ENCODE measurements around the gene STARD3NL.
"Not testable (repeated sequence)": the region's sequence is repeated elsewhere in the genome, so short reads cannot be mapped to it uniquely, and the experiment has no call there.

STARD3NL gene

DNA sequence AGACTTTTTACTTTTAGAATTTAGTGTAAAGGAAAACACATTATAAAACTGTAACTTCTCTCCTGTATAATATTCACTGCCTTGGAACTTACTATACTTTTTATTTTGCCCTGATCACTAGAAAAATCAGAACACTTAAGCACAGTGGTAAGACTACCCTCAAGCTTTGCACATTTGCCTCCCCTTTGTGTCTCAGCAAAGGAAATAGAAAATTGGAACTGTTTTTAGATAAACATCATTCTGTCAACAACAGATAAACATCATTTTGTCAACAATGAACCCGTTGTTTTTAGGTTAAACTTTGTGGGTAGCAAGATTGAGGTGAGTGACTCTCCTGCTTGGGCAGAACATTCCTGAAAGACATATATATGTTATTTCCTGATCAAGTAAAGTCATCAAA lies 86.6 kb downstream of the STARD3NL start:
- DNase-seq (ENCODE audit: low read depth, low spot score), result not testable (repeated sequence)

DNA sequence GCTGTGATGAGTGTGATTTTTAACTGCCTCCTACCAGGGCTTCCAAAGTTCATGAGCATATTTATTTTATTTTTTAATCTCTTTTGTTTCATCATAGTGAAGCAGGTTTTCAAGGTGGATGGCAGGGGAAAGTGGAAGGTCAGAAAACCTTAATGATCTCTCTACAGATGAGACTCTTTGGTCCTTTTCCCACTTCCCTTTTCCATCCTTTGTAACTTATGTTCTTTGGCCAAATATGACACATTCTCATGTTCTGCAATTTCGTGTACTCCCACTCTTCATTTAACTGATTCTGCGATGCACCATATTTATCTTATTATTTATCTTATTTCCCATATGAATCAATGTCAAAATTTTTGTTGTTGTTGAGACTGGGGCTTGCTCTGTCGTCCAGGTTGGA lies 87.9 kb downstream of the STARD3NL start:
- DNase-seq (ENCODE audit: low read depth, low spot score), result not testable (repeated sequence)

DNA sequence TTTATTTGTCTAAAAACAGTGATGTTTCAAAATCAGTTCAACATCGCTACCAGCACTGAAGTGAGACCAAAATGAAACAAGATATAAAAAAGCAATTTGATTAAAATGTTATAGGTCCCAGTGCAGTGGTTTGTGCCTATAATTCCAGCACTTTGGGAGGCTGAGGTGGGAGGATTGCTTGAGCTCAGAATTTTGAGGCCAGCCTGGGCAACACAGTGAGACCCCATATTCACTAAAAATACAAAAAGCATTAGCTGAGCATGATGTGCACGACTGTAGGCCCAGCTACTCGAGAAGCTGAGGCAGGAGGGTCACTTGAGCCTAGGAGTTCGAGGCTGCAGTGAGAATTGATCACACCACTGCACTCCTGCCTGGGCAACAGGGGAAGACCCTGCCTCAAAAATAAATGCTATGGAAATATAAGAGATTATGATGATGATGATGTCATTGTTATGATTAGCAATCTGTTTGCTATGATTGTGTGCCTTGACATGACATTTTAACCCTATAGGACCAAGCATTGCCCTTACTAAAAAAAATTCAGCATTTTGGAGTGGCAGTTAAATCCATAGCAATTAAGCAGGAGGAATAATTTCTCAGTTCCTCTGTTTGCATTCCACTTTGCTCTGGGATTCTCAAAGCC lies 91.8 kb downstream of the STARD3NL start:
- DNase-seq (ENCODE audit: low read depth, low spot score), result not testable (repeated sequence)

DNA sequence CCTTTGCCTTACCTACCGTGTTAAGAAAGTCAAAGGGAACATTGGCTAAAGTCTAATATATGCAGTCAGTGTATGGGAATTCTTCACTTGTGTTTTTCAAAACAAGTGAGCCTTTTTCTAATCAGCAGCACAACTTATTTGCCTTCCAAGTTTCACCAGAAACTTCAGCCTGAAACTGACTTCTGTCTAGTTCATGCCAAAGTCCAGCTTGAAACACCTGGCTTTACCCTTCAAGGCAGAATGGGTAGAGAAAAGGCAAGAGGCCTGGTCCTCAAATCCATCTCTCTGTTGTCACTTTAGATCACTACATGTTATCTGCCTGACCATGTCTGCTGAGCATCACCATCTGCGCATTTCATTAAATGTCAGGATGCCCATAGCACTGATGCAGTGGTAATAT lies 92.4 kb downstream of the STARD3NL start:
- not testable (repeated sequence) for DNase-seq (ENCODE audit: low read depth, low spot score)

DNA sequence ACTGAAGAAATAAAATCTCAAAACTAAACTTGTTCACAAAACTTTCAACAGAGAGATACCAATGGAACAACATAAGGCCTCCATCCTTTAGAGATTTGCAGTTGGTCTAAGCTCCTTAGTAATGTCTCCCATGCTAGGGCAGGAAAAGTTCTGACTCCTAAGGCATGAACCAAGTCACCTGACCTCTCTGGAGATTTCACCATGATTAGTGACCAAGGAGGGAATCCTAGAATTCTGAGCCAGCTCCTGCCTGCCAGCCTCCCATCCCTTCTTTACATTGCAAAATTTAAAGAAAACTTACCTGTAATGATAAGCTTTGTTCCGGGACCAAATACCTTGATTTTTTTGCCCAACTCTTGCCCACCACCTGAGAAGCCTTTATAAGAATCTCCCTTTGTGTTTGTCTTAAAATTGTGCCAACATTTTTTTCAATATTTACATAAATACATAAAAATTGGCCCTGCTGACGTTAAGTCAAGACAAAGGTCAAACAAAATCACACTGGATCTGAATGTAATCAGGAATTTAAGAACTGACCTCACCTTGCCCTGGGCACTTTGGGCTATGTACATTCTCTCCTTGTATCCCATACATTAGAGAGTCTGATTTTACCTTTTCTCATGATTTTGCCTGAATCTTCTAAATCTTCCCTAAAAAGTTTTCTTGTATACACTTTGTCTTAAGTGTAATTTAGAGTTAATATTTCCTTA lies 95.4 kb downstream of the STARD3NL start, which contains the start of gene TARP:
TSS of gene TARP (minus strand) at position 351 of the 710 bp plus-strand sequence.
- DNase-seq (ENCODE audit: low read depth, low spot score), result no peak

DNA sequence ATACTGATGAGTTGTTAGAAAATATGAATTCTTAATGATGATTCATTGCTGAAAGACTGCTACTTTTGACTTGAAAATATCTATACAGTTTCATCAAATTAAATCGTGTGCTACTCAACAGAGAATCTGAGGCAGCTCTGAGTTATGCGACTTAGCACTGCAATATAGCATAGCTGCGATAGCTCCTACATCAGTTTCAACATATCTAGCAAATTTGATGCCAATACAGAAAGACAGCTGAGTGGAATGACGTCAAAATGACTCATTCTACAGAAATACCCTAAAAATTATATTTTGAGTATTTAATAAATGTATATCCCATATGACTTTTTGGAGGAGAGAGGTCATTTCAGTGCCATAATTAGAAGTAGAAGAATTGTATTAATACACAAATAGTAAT lies 96.4 kb downstream of the STARD3NL start:
- no peak for DNase-seq (ENCODE audit: low read depth, low spot score)

DNA sequence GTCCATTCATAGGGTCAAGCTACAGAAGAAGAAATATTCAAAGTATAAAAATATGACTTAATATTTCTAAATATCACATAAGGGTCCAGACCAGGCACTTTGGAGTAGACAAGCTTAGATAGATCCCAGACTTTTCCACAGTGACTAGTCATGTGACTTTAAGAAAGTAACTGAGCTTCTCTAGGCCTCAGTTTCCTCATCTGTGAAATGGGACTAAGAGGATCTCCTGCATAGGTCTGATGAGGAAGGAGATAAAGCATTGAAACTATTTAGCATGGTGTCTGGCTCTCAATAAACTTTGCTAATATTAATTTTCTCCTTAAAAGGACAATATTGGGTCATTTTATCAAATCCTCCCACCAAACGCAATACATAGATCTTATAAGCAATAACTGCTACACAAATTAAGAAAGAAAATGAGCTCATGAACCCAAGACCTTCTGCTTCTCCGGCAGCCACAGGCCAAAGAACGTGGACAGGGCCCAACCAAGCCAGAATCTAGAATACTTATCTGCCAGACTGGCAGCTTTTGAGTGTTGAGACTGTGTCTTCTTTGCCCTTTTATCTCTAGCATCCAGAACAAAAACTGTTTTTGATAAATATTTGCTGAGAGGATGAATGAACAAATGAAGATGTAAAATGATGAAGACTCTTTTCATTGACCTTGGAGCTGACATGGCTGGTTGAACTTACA lies 97.0 kb downstream of the STARD3NL start:
- no peak for DNase-seq (ENCODE audit: low read depth, low spot score)

DNA sequence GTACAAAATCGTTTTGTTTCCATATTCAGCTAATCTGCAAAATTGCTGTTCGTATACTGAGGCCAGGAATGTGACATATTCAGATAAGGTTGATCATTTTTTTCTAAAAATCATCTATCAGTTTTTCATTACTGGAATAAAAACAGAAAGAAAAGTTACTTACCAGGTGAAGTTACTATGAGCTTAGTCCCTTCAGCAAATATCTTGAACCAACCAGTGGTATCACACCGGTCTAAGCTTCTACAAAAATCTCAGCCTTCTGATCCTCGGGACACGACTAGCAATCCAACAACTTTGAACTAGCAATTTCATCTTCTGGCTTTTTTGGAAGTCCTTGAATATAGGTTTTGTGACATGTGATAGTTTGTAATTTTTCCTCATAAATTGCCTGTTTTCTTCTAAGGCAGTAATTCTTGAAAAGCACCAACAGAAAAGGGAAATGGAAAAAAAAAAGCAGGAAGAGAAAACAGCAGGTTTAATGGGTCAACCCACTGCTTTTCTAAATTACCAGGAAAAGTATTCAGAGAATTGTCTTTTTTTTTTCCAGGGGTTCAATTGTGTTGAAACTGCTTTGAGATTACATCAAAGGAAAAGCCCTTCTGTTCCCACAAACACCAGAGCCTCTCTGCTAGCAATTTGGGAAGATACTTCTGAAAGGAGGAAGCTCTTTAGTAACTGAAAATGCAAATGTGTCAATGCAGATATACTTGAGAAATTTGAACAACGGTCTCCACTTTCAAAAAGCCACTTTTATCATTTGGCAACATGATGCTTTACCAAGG lies 98.2 kb downstream of the STARD3NL start:
- no peak for DNase-seq (ENCODE audit: low read depth, low spot score)

DNA sequence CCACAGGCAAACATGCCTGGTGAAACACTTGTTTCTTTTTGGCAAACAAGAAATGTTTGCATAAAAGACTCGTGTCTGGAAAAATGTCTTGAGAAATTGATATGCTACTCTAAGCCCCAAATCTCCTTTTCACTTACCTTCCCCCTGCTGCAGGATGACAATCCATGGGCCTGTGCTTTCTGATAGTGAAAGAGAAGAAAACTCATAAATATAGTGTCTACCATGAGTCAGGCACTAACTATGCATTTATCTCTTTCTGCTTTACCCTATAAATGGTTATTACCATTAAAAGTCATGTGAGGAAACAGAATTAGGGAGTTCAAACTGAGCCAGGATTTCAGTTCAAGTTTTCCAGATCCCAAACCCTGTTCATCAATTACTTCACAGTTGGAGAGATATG lies 102.0 kb downstream of the STARD3NL start:
- no peak for DNase-seq (ENCODE audit: low read depth, low spot score)
